IPS-15b (cell line): ENCODE results near the gene LAPTM4A.
"Not testable (repeated sequence)": the region's sequence is repeated elsewhere in the genome, so short reads cannot be mapped to it uniquely, and the experiment has no call there.

Experiments used
- H3K27me3 ChIP-seq: one replicate; pipeline ENCODE4 v1.6.1; 2013; ENCODE audit warnings: low read length; ENCODE audit not compliant: control insufficient read depth, insufficient read depth
- H3K36me3 ChIP-seq: one replicate; pipeline ENCODE4 v1.6.1; 2013; ENCODE audit warnings: low read length; ENCODE audit not compliant: control insufficient read depth, insufficient read depth
- H3K4me1 ChIP-seq: one replicate; pipeline ENCODE4 v1.6.1; 2013; ENCODE audit warnings: mild to moderate bottlenecking, low read length; ENCODE audit not compliant: control insufficient read depth, insufficient read depth
- H3K4me3 ChIP-seq: one replicate; pipeline ENCODE4 v1.5.1; 2013; ENCODE audit warnings: low read depth, low read length
- H3K9ac ChIP-seq: one replicate; pipeline ENCODE4 v1.6.1; 2013; ENCODE audit warnings: low read depth, mild to moderate bottlenecking, low read length
- H3K9me3 ChIP-seq: one replicate; pipeline ENCODE4 v1.6.1; 2013; ENCODE audit warnings: mild to moderate bottlenecking, low read length; ENCODE audit not compliant: control insufficient read depth, insufficient read depth

LAPTM4A gene

DNA sequence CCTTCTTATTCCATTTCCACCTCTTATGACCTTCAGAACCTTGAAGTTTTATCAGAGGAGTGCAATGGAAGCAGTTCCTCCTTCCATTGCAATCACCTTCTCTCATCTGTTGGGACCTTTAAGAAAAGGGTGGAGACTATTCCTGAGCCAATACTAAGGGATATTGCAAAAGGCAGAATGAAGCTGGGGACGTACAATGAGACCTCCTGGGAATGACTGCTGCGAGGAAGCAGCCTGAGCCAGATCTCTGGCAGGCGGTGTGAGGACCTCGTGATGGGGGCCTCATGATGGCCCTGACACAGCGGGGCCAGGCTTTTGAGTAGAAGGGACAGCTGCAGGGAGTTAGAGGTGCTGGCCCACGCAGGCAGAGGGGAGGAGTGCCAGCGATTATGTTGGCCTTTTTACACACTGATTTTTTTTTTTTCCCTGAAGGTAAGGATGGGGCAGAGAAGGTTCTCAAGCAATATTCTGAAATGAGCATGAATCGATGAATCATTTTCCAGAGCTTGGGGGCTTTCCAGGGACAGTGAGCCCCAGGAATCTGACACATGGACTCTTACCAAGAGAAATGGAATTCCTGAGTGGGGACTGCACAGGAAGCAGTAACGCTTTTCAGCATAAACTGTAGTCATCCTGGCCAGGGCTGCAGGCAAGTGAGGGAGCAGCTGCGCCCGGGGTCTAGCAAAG is 40.0 kb upstream of the LAPTM4A start:
- Histone ChIP-seq H3K4me3 (no peak overlapping the region), H3K27me3 (no peaks in the 10 kb centered on the region), H3K4me1 (peaks cover 7% of the 10 kb centered on the region), H3K9me3 (no peaks in the 10 kb centered on the region), H3K36me3 (no peaks in the 10 kb centered on the region), H3K9ac (no peak overlapping the region)

DNA sequence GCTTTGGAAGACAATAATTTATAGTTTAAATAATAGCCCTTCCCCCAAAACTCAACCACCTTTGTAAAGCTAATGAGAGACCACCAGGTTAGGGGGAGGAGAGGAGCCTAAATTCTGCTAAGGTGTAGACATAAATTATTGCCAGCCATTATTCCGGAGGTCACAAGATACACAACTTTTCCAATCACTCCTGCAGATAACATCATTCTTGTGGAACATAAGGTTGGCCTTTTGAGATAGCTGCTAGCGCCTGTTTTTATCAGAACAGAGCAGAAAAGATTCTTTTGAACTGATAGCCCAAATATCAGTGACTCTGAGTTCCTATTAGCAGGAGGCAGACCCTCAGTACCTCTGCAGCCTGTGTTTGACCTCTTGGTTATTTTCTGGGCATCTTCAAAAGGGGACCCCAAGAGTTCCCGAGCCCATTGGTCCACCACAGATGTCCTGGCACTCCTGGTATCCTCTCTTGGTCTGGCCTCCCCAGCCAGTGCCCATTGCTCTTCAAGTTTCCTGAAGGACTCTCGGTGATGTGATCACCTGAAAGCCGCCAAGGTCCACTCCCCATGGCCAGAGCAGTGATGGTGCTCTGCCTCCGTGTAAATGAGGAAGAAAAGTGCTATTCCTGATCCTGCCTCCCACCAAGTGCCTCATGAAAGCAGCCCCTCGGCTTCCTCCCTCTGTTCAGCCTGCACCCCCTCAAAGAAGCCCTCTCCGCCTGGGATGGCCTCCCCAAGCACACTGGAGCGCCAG is 38.5 kb upstream of the LAPTM4A start:
- Histone ChIP-seq H3K36me3 (no peaks in the 10 kb centered on the region), H3K9me3 (no peaks in the 10 kb centered on the region), H3K9ac (no peak overlapping the region), H3K4me1 (peaks cover 7% of the 10 kb centered on the region), H3K27me3 (no peaks in the 10 kb centered on the region), H3K4me3 (no peak overlapping the region)

DNA sequence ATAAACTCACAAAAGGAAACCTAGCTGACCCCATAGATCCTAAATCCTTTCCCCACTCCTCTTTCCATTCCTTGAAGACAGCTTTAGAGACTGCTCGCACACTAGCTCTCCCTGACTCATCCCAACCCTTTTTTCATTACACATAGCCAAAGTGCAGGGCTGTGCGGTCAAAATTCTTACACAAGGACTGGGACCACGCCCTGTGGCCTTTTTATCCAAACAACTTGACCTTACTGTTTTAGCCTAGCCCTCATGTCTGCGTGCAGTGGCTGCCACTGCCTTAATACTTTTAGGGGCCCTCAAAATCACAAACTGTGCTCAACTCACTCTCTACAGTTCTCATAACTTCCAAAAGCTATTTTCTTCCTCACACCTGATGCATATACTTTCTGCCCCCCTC is 34.5 kb upstream of the LAPTM4A start:
- H3K9ac ChIP-seq, H3K27me3 ChIP-seq, H3K36me3 ChIP-seq, H3K4me3 ChIP-seq, H3K4me1 ChIP-seq, H3K9me3 ChIP-seq: not testable (repeated sequence)

DNA sequence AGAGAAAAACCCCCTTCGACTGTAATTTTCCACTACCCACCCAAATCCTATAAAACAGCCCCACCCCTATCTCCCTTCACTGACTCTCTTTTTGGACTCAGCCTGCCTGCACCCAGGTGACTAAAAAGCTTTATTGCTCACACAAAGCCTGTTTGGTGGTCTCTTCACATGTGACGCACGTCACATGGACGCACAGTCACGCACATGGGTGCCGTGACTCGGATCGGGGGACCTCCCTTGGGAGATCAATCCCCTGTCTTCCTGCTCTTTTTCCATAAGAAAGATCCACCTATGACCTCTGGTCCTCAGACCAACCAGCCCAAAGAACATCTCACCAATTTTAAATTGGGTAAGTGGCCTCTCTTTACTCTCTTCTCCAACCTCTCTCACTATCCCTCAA is 31.4 kb upstream of the LAPTM4A start:
- H3K9ac ChIP-seq = not testable (repeated sequence)

DNA sequence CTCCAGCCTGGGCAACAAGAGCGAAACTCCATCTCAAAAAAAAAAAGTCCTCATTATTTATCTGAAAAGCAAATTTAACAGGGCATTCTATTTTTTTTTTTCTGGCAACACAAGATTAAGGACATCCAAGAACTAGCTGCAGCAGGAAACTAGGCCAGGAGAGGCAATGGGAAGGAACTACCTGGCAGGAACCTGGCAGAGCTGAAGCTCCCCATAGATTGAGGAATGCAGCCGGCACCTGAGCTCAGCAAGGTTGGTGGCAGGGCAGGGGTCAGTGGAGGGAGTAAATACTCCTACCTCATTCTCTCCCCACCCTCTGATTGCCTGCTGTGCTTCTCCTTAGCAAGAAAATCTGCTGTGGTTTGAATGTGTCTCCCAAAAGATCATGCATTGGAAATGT is 30.4 kb upstream of the LAPTM4A start:
- H3K36me3 ChIP-seq = no peaks in the 10 kb centered on the region
- H3K27me3 ChIP-seq = no peaks in the 10 kb centered on the region
- H3K9me3 ChIP-seq = no peaks in the 10 kb centered on the region
- H3K9ac ChIP-seq = no peak overlapping the region
- H3K4me3 ChIP-seq = no peak overlapping the region
- peaks cover 9% of the 10 kb centered on the region for H3K4me1 ChIP-seq

More for the DNA sequence above, 31.4 kb upstream of the LAPTM4A start:
- not testable (repeated sequence) for H3K27me3 ChIP-seq, H3K9me3 ChIP-seq, H3K36me3 ChIP-seq, H3K4me3 ChIP-seq, H3K4me1 ChIP-seq

DNA sequence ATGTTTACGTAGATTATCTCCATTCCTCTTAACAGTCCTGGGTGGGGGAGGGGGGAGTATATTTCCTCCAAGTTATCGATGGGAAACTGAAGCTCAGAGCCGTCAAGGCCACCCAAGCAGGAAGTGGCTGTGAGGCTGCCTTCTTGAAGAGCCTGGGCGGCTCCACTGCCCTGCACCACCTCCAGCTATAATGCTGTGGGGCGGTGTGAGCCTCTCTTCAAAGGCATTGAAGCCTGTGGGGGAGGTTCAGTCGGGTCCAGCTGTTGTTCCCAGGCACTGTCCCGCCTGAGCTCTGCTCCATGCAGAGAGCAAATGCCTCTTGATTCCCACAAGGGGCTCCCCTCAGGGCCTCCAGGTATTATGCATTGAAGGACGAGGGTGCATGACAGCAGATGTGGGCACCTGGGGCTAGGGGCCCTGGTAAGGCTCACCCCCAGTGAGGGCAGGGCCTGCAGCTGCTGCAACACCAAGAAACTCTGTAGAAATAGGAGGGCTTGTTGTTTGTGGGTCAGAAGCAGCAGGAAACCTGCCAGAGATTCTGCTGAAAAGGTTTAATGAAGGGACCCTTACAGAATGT is 29.5 kb upstream of the LAPTM4A start:
- Histone ChIP-seq H3K36me3 (no peaks in the 10 kb centered on the region), H3K4me3 (no peak overlapping the region), H3K27me3 (no peaks in the 10 kb centered on the region), H3K9me3 (no peaks in the 10 kb centered on the region), H3K9ac (no peak overlapping the region), H3K4me1 (peaks cover 9% of the 10 kb centered on the region)

DNA sequence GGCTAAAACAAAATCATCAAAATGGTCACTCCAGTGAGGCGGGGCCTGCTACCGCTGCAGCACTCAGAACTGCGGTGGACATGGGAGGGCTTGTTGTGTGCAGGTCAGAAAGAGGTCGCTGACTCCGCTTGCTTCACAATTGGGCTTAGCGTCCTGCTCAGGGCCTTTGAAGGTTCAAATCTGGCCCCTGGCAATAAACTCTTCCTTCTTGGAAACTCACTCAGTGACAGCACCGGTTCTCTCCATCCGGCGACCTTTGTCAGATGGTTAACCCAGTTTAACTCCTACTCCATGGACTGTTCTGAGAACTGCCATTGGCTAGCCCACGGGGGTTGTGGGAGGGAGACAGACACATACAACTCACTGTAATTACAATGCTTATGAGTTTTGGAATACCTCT is 29.0 kb upstream of the LAPTM4A start:
- Histone ChIP-seq H3K4me1 (peaks cover 9% of the 10 kb centered on the region), H3K9ac (no peak overlapping the region), H3K4me3 (no peak overlapping the region), H3K9me3 (no peaks in the 10 kb centered on the region), H3K27me3 (no peaks in the 10 kb centered on the region), H3K36me3 (no peaks in the 10 kb centered on the region)

DNA sequence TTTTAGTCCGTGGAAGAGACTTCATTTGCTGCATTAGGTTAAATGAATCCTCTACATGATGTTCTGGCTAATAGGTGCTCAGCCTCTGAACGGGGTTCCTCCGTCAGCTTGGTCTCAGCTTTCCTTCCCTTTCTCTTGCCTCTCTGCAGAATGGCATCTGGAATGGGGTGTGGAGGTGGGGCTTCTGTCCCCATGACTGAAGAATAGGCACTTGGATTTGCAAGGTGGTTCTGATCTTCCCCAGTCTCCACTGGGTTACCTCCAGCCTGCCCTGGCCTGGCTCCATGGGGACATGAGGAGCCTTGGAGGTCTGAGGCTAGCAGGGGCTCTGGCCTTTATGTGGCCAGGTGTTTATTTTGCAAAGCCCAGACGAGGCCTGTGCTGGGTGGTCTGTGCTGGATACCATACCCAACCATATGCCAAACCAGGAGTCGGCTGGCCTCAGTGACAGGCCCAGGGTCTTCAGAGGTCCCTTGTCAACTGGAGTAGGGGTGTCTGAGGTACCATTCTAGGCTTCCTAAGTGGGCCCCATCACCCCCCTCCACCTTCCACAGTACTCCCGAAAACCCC is 28.2 kb upstream of the LAPTM4A start:
- H3K4me3 ChIP-seq = no peak overlapping the region
- no peaks in the 10 kb centered on the region for H3K9me3 ChIP-seq
- H3K27me3 ChIP-seq = no peaks in the 10 kb centered on the region
- no peak overlapping the region for H3K9ac ChIP-seq
- peaks cover 9% of the 10 kb centered on the region for H3K4me1 ChIP-seq
- no peaks in the 10 kb centered on the region for H3K36me3 ChIP-seq

DNA sequence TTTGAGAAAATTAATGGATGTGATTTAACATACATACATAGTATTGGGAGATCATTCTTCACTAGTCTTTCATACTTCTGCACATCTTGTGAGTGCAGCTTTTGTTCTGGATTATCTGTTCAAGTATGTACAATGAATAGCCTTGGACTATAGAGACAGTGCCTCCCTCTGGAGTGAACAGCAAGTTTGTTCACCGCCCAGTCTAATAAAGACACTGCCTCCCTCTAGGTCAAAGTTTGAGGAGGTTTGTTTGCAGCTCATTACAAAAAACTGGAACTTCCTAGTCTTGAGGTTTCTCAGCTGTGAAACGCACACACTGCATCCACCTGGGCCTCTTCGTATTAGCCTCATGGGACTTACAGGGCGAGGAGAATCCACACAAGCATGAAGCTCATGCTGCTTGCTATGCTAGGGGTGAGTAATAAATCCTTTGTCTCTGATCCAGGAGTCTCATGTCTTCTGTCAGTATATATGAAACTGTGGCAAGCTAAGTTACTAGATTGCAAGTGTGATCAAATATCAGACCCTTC is 26.0 kb upstream of the LAPTM4A start:
- no peaks in the 10 kb centered on the region for H3K27me3 ChIP-seq
- no peak overlapping the region for H3K4me3 ChIP-seq
- peaks cover 9% of the 10 kb centered on the region for H3K4me1 ChIP-seq
- no peaks in the 10 kb centered on the region for H3K9me3 ChIP-seq
- H3K36me3 ChIP-seq = no peaks in the 10 kb centered on the region
- H3K9ac ChIP-seq = no peak overlapping the region

DNA sequence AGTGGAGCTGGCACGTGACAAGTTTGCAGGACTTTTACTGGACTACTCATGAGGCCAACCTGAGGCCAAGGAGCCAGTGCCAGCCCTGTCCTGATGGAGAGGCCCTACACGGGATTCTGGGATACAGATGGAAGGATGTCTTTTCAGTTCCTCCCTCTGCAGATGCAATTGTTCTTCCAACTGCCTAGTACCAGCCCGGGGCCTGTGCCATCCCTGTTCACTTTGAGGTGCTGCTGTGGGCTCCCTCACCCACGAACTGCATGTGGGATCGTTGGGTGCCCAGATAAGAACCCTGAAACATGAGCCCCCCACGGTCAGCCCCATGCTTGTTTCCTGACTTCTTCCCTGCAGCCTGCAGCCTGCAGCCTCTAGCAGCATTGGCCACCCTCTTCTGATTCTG is 25.3 kb upstream of the LAPTM4A start:
- peaks cover 16% of the 10 kb centered on the region for H3K4me1 ChIP-seq
- no peaks in the 10 kb centered on the region for H3K36me3 ChIP-seq
- H3K9me3 ChIP-seq = no peaks in the 10 kb centered on the region
- H3K27me3 ChIP-seq = no peaks in the 10 kb centered on the region
- no peak overlapping the region for H3K4me3 ChIP-seq
- no peak overlapping the region for H3K9ac ChIP-seq

DNA sequence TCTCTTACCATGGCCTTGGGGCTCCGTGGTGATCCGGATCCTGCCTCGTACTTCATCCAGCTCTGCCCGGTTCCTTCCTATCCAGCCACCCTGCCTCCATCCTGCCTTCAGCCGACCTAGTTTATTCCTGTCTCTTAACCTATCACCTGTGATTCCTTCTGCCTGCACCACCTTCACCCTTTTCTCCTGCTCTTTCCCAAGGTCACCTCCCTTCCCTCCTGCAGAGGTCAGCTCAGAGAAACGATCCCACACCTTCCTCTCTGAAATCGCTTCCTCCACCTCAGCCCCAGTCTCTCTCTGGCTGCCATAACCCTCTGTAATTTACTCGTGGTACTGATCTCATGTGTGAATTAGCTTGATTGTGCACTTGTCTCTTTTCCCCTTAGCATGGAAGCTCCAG is 23.5 kb upstream of the LAPTM4A start:
- Histone ChIP-seq H3K9ac (no peak overlapping the region), H3K4me3 (no peak overlapping the region), H3K36me3 (no peaks in the 10 kb centered on the region), H3K9me3 (no peaks in the 10 kb centered on the region), H3K4me1 (peaks cover 9% of the 10 kb centered on the region), H3K27me3 (no peaks in the 10 kb centered on the region)
